ENCODE results near the gene UBIAD1.
"Not testable (repeated sequence)": the region's sequence is repeated elsewhere in the genome, so short reads cannot be mapped to it uniquely, and the experiment has no call there.

DNA sequence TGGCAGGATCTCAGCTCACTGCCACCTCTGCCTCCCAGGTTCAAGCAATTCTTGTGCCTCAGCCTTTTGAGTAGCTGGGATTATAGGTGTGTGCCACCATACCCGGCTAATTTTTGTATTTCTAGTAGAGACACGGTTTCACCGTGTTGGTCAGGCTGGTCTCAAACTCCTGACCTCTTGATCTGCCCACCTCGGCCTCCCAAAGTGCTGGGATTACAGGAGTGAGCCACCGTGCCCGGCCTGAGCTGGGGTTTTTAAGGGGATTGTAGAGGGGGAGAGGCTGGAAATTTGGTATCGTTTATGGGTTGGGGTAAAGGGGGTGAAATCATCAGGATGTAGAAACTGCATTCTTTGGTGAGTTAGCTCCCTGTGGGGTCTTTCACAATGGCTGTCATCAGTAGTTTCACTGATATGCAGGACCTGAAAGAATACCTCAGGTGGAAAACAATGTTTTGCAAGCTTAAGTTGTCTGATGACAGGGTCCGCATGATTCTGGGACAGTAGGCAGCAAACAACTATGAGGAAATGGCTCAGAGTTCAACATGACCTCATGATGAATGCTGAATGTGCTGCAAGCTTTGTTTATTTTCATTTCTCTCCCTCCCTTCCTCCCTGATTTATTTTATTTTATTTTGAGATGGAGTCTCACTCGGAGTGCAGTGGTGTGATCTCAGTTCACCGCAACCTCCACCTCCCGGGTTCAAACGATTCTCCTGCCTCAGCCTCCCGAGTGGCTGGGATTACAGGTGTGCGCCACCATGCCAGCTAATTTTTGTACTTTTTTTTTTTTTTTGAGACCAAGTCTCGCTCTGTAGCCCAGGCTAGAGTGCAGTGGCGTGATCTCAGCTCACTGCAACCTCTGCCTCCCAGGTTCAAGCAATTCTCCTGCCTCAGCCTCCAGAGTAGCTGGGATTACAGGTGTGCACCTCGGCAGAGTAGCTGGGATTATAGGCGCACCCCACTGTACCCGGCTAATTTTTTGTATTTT, 5.4 kb upstream of the UBIAD1 start:
- TF ChIP-seq ZNF777 (CRISPR knock-in tag; IDR thresholded peaks at IDR 0.05); PAX8 (CRISPR knock-in tag; IDR thresholded peaks at IDR 0.05; ENCODE audit: borderline replicate concordance); GFI1 (CRISPR knock-in tag; IDR thresholded peaks at IDR 0.05; ENCODE audit: borderline replicate concordance); TBX2 (CRISPR knock-in tag; IDR thresholded peaks at IDR 0.05; ENCODE audit: borderline replicate concordance); ZNF850 (CRISPR knock-in tag; conservative IDR thresholded peaks at IDR 0.05); HOXA9 (CRISPR knock-in tag; IDR thresholded peaks at IDR 0.05; ENCODE audit: borderline replicate concordance); ZNF335 (CRISPR knock-in tag; IDR thresholded peaks at IDR 0.05); RFX5 (IDR thresholded peaks at IDR 0.05; ENCODE audit: low read depth, low read length): not testable (repeated sequence)
- TF ChIP-seq, protein P1, sequence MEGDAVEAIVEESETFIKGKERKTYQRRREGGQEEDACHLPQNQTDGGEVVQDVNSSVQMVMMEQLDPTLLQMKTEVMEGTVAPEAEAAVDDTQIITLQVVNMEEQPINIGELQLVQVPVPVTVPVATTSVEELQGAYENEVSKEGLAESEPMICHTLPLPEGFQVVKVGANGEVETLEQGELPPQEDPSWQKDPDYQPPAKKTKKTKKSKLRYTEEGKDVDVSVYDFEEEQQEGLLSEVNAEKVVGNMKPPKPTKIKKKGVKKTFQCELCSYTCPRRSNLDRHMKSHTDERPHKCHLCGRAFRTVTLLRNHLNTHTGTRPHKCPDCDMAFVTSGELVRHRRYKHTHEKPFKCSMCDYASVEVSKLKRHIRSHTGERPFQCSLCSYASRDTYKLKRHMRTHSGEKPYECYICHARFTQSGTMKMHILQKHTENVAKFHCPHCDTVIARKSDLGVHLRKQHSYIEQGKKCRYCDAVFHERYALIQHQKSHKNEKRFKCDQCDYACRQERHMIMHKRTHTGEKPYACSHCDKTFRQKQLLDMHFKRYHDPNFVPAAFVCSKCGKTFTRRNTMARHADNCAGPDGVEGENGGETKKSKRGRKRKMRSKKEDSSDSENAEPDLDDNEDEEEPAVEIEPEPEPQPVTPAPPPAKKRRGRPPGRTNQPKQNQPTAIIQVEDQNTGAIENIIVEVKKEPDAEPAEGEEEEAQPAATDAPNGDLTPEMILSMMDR (CRISPR knock-in tag; IDR thresholded peaks at IDR 0.05) = not testable (repeated sequence)
- peak; percentile 26; the same call in 1 of the 2 replicates for TF ChIP-seq SMC3 (IDR thresholded peaks at IDR 0.05; ENCODE audit: low read length)
- TF ChIP-seq EP300 (IDR thresholded peaks at IDR 0.05; ENCODE audit: low read depth in 2 of 2, low read length in 2 of 2) = peak; percentile 71 to 88
- peak; percentile 71; the same call in 1 of the 2 replicates for TF ChIP-seq EP300 (CRISPR knock-in tag; IDR thresholded peaks at IDR 0.05; ENCODE audit: borderline replicate concordance)
- TF ChIP-seq, protein P2, sequence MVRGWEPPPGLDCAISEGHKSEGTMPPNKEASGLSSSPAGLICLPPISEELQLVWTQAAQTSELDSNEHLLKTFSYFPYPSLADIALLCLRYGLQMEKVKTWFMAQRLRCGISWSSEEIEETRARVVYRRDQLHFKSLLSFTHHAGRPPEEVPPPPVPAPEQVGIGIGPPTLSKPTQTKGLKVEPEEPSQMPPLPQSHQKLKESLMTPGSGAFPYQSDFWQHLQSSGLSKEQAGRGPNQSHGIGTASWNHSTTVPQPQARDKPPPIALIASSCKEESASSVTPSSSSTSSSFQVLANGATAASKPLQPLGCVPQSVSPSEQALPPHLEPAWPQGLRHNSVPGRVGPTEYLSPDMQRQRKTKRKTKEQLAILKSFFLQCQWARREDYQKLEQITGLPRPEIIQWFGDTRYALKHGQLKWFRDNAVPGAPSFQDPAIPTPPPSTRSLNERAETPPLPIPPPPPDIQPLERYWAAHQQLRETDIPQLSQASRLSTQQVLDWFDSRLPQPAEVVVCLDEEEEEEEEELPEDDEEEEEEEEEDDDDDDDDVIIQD (CRISPR knock-in tag; IDR thresholded peaks at IDR 0.05; ENCODE audit: low read depth) = not testable (repeated sequence)

Data from HepG2 (cell line).